RWPE1 (cell line): Measurements from ENCODE around the gene ANKMY2.

ENCODE experiments used
- CTCF ChIA-PET: fragments of 350-600 bp; sonication (Branson Sonifier 250); formaldehyde crosslinking; extraction: SDS; loops from one replicate; lab custom pipeline; 2021; lab: Yijun Ruan, JAX
- POLR2A ChIA-PET: fragments of 400-600 bp; formaldehyde crosslinking; extraction: SDS; loops from one replicate; lab custom pipeline; 2020; ENCODE audit warnings: antibody characterized with exemption; ENCODE audit not compliant: low non-redundant PET; lab: Yijun Ruan, JAX
- DNase-seq: peaks from one replicate; pipeline ENCODE4 v3.0.0; 2012; ENCODE audit warnings: low spot score
- H3K27ac ChIP-seq: fragments of 450-650 bp; 2 replicates; pipeline ENCODE4 v1.5.1; 2017
- CTCF ChIP-seq: fragments of 450-650 bp; conservative IDR thresholded peaks from 2 replicates; pipeline ENCODE4 v1.5.1; 2017; ENCODE audit warnings: low read depth, mild to moderate bottlenecking

Gene ANKMY2

GRCh38 chr7:16550671-16551070 is 94.9 kb downstream of the ANKMY2 start:
- no peak overlapping the region for H3K27ac ChIP-seq
- no peak for TF ChIP-seq CTCF
- ChIA-PET POLR2A (no interaction called here), CTCF (interaction anchor here (0.6 kb wide), 1 partner anchor 103 kb away, joined by 3 read pairs; no protein-coding TSS in a partner anchor)
- no peak for DNase-seq
